SK-N-MC (cell line): ENCODE data around the gene IVNS1ABP.

Experiments
- EZH2 ChIP-seq: fragments of 200-600 bp; sonication (generic); IDR thresholded peaks from one replicate; pipeline ENCODE4 v1.6.1; 2017; ENCODE audit warnings: antibody characterized with exemption
- FOXP2 ChIP-seq: optimal IDR thresholded peaks from 2 replicates; pipeline ENCODE3; 2011; ENCODE audit warnings: mild to moderate bottlenecking, moderate library complexity; ENCODE audit not compliant: insufficient read depth; ENCODE audit errors: extremely low read length, control extremely low read depth
- POLR2AphosphoS5 ChIP-seq: IDR thresholded peaks from 2 replicates; pipeline ENCODE4 v1.6.1; 2012; ENCODE audit warnings: mild to moderate bottlenecking, low read depth, low read length, borderline replicate concordance

GRCh38 chr1:185308126-185308525 lies 8.9 kb downstream of the IVNS1ABP start:
- TF ChIP-seq EZH2 (no peak), FOXP2 (no peak), POLR2AphosphoS5 (no peak)
